GM23338 (cell line): ENCODE measurements around the gene SLC35G2. TPM values are rescaled to one million over a fixed set of nuclear protein-coding genes. Genes with fewer than 3 reads are reported as not detected.
A peak's percentile ranks its signal among the peaks of the same experiment; 100 is the strongest.

Source experiments
- ATAC-seq: fragments of 200-7000 bp; cut with Tn5 transposase; 3 replicates; pipeline ENCODE4 v1.9.1; 2020
- DNase-seq: peaks from one replicate; pipeline ENCODE4 v3.0.0-alpha.2; 2015; ENCODE audit warnings: low spot score
- H2AFZ ChIP-seq: fragments of 200-600 bp; sonication (generic); 2 replicates; pipeline ENCODE4 v1.8.0; 2016; ENCODE audit warnings: antibody characterized with exemption, mild to moderate bottlenecking, moderate library complexity
- H3F3A ChIP-seq: fragments of 200-600 bp; sonication (generic); replicated peaks from 2 replicates; pipeline ENCODE4 v1.8.0; 2017; ENCODE audit warnings: antibody characterized with exemption, mixed run types, low read depth
- H3K27ac ChIP-seq: fragments of 200-600 bp; sonication (generic); 2 replicates; pipeline ENCODE4 v1.6.1; 2016; ENCODE audit warnings: low read depth
- H3K27me3 ChIP-seq: fragments of 200-600 bp; sonication (generic); 2 replicates; pipeline ENCODE4 v1.8.0; 2016; ENCODE audit warnings: mild to moderate bottlenecking, mixed run types, moderate library complexity; ENCODE audit not compliant: insufficient read depth
- H3K36me3 ChIP-seq: fragments of 200-600 bp; sonication (generic); 2 replicates; pipeline ENCODE4 v1.8.0; 2016; ENCODE audit warnings: mild to moderate bottlenecking; ENCODE audit not compliant: insufficient read depth
- H3K4me1 ChIP-seq: fragments of 200-600 bp; sonication (generic); 2 replicates; pipeline ENCODE4 v1.8.0; 2016; ENCODE audit warnings: mild to moderate bottlenecking, moderate library complexity; ENCODE audit not compliant: insufficient read depth
- H3K4me2 ChIP-seq: fragments of 200-600 bp; sonication (generic); 2 replicates; pipeline ENCODE4 v1.7.1; 2017; ENCODE audit warnings: mixed run types
- H3K4me3 ChIP-seq: fragments of 200-600 bp; sonication (generic); 2 replicates; pipeline ENCODE4 v1.6.1; 2016; ENCODE audit warnings: mixed run types
- H3K79me2 ChIP-seq: fragments of 200-600 bp; sonication (generic); replicated peaks from 2 replicates; pipeline ENCODE4 v1.8.0; 2017; ENCODE audit warnings: mild to moderate bottlenecking; ENCODE audit not compliant: insufficient read depth
- H3K9me2 ChIP-seq: fragments of 200-600 bp; sonication (generic); 2 replicates; pipeline ENCODE4 v1.8.0; 2017; ENCODE audit not compliant: insufficient read depth
- H4K20me1 ChIP-seq: fragments of 200-600 bp; sonication (generic); replicated peaks from 2 replicates; pipeline ENCODE4 v1.8.0; 2017; ENCODE audit warnings: mild to moderate bottlenecking; ENCODE audit not compliant: insufficient read depth
- H3K27ac Mint-ChIP-seq: 2 replicates; pipeline ENCODE4 v1.8.0; 2020; ENCODE audit warnings: inconsistent platforms, mild to moderate bottlenecking, moderate library complexity, mixed read lengths
- H3K27me3 Mint-ChIP-seq: 3 replicates; pipeline ENCODE4 v1.8.0; 2022; ENCODE audit warnings: low read depth, mild to moderate bottlenecking, moderate library complexity, mixed read lengths, inconsistent platforms; ENCODE audit not compliant: insufficient read depth, poor library complexity
- H3K36me3 Mint-ChIP-seq: 3 replicates; pipeline ENCODE4 v1.8.0; 2021; ENCODE audit warnings: low read depth, mild to moderate bottlenecking, inconsistent platforms, moderate library complexity, mixed read lengths
- H3K4me1 Mint-ChIP-seq: 3 replicates; pipeline ENCODE4 v1.8.0; 2020; ENCODE audit warnings: mild to moderate bottlenecking, inconsistent platforms, mixed read lengths
- H3K4me3 Mint-ChIP-seq: 3 replicates; pipeline ENCODE4 v1.8.0; 2021; ENCODE audit warnings: moderate library complexity, mild to moderate bottlenecking, inconsistent platforms, mixed read lengths
- H3K9me3 Mint-ChIP-seq: 3 replicates; pipeline ENCODE4 v1.8.0; 2020; ENCODE audit warnings: moderate library complexity, mild to moderate bottlenecking, inconsistent platforms, mixed read lengths
- CREB1 ChIP-seq: fragments of 250-450 bp; sonication (Bioruptor Pico); IDR thresholded peaks from 2 replicates; pipeline ENCODE4 v1.5.0; 2020; ENCODE audit warnings: low read depth, mild to moderate bottlenecking, moderate library complexity
- EZH2phosphoT487 ChIP-seq: fragments of 200-600 bp; sonication (generic); IDR thresholded peaks from one replicate; pipeline ENCODE4 v1.8.1; 2018; ENCODE audit warnings: antibody characterized with exemption; ENCODE audit not compliant: unreplicated experiment
- JUNB ChIP-seq: IDR thresholded peaks from one replicate; pipeline ENCODE4 v1.6.1; 2016; ENCODE audit warnings: antibody characterized with exemption; ENCODE audit not compliant: unreplicated experiment
- REST ChIP-seq: IDR thresholded peaks from one replicate; pipeline ENCODE4 v1.6.1; 2018; ENCODE audit warnings: antibody characterized with exemption; ENCODE audit not compliant: unreplicated experiment
- ZNF114 ChIP-seq: fragments of 250-450 bp; sonication (Bioruptor Pico); IDR thresholded peaks from 2 replicates; pipeline ENCODE4 v1.5.0; 2020; ENCODE audit warnings: mild to moderate bottlenecking, moderate library complexity
- ZNF331 ChIP-seq: fragments of 250-450 bp; sonication (Bioruptor Pico); IDR thresholded peaks from 2 replicates; pipeline ENCODE4 v1.5.0; 2020; ENCODE audit warnings: low read depth, mild to moderate bottlenecking, moderate library complexity
- polyA plus RNA-seq: library from polyadenylated mRNA; unstranded; fragments of >200 nt; fragmentation: Nextera tagmentation; extraction: Ambion mirVana; gene quantifications from 2 replicates; pipeline ENCODE4 v1.2.1, GENCODE V29; 2016
- total RNA-seq: library from RNA; depleted of rRNA; stranded (reverse); fragments of >200 nt; shearing (Covaris generic); gene quantifications from 2 replicates; pipeline ENCODE4 v1.2.3, GENCODE V29; 2014
- TF ChIP-seq, protein P1 (sequence below), 2 experiments: fragments of 200-600 bp in 1 of 2; sonication (generic) in 1 of 2; conservative IDR thresholded peaks; 2 replicates each; pipeline versions ENCODE4 v1.5.1 to v1.6.1; 2016 to 2017; ENCODE audit warnings: antibody characterized with exemption in 2 of 2, low read depth in 2 of 2, mild to moderate bottlenecking in 2 of 2, moderate library complexity in 1 of 2

The SLC35G2 gene
- total and polyA plus RNA-seq, 2 experiments from 2014 or later = 6.8 to 8.8 TPM

- Histone ChIP-seq H3K79me2 (peaks cover 30% of the 10 kb centered on the region), H3K27ac (no peak overlapping the region; the same call in 1 of the 2 replicates), H3K4me3 (no peak overlapping the region), H3K27me3 (no peaks in the 10 kb centered on the region), H3K4me1 (peaks cover 12% of the 10 kb centered on the region; the same call in 1 of the 2 replicates), H3K9me2 (no peaks in the 10 kb centered on the region), H2AFZ (no peak overlapping the region), H3F3A (no peaks in the 10 kb centered on the region), H4K20me1 (0 out of 2 replicates have a peak, but pooled peaks cover 3% of the 10 kb centered on the region), H3K4me2 (no peak overlapping the region), H3K36me3 (no peaks in the 10 kb centered on the region)
- Mint-ChIP-seq H3K4me3 (no peak overlapping the region), H3K9me3 (peaks cover 4% of the 10 kb centered on the region; the same call in 1 of the 3 replicates), H3K27me3 (peaks cover 7% of the 10 kb centered on the region), H3K27ac (peak overlapping the region; percentile 41; the same call in 1 of the 2 replicates), H3K4me1 (peaks cover 32% of the 10 kb centered on the region), H3K36me3 (no peaks in the 10 kb centered on the region; the same call in 1 of the 3 replicates)
- no peak for TF ChIP-seq REST
- TF ChIP-seq CREB1 (CRISPR knock-in tag) = no peak
- TF ChIP-seq JUNB = no peak
- TF ChIP-seq, protein P1, sequence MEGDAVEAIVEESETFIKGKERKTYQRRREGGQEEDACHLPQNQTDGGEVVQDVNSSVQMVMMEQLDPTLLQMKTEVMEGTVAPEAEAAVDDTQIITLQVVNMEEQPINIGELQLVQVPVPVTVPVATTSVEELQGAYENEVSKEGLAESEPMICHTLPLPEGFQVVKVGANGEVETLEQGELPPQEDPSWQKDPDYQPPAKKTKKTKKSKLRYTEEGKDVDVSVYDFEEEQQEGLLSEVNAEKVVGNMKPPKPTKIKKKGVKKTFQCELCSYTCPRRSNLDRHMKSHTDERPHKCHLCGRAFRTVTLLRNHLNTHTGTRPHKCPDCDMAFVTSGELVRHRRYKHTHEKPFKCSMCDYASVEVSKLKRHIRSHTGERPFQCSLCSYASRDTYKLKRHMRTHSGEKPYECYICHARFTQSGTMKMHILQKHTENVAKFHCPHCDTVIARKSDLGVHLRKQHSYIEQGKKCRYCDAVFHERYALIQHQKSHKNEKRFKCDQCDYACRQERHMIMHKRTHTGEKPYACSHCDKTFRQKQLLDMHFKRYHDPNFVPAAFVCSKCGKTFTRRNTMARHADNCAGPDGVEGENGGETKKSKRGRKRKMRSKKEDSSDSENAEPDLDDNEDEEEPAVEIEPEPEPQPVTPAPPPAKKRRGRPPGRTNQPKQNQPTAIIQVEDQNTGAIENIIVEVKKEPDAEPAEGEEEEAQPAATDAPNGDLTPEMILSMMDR (conservative IDR thresholded peaks at IDR 0.05; ENCODE audit: low read depth in 2 of 2) = no peak
- no peak for TF ChIP-seq EZH2phosphoT487
- no peak for TF ChIP-seq ZNF331 (CRISPR knock-in tag)
- ATAC-seq = no peak
- DNase-seq = no peak
Observed at GRCh38 chr3:136835813-136836510, 17.0 kb downstream of the SLC35G2 start.

- TF ChIP-seq, protein P1 (conservative IDR thresholded peaks at IDR 0.05; ENCODE audit: low read depth in 2 of 2) = no peak
- TF ChIP-seq JUNB = no peak
- TF ChIP-seq ZNF114 (CRISPR knock-in tag) = no peak
- 0 out of 2 replicates have a peak, but pooled peaks cover 3% of the 10 kb centered on the region for H4K20me1 ChIP-seq
- H3K27ac Mint-ChIP-seq = peak overlapping the region; percentile 41; the same call in 1 of the 2 replicates
- no peaks in the 10 kb centered on the region for H3F3A ChIP-seq
- ATAC-seq (no peak), DNase-seq (no peak)
- no peak overlapping the region; the same call in 1 of the 2 replicates for H3K27ac ChIP-seq
- peaks cover 7% of the 10 kb centered on the region for H3K27me3 Mint-ChIP-seq
- no peak overlapping the region for H3K4me3 Mint-ChIP-seq
- H3K36me3 Mint-ChIP-seq = no peaks in the 10 kb centered on the region; the same call in 2 of the 3 replicates
- H3K4me1 Mint-ChIP-seq = peaks cover 32% of the 10 kb centered on the region
- no peak overlapping the region for H3K4me3 ChIP-seq
- no peak overlapping the region for H3K4me2 ChIP-seq
- H3K9me2 ChIP-seq = no peaks in the 10 kb centered on the region
- H3K4me1 ChIP-seq = peaks cover 12% of the 10 kb centered on the region; the same call in 1 of the 2 replicates
- peaks cover 24% of the 10 kb centered on the region for H3K79me2 ChIP-seq
- no peaks in the 10 kb centered on the region for H3K36me3 ChIP-seq
- H3K27me3 ChIP-seq = no peaks in the 10 kb centered on the region
- H2AFZ ChIP-seq = no peak overlapping the region
- H3K9me3 Mint-ChIP-seq = peaks cover 4% of the 10 kb centered on the region; the same call in 1 of the 3 replicates
Observed at GRCh38 chr3:136836511-136837156, 17.7 kb downstream of the SLC35G2 start.
